ENCODE data around the gene GJB4. TPM values are rescaled to one million over a fixed set of nuclear protein-coding genes. Genes with fewer than 3 reads are reported as not detected.

The GJB4 gene
- polyA plus RNA-seq, 1 of the 3 experiments (the other 2 are of a cell fraction): not detected

- no peaks in the 10 kb centered on the region for H3K79me2 ChIP-seq (ENCODE audit: insufficient read depth)
- no peaks in the 10 kb centered on the region for H3F3A ChIP-seq (replicated peaks; ENCODE audit: insufficient read depth)
- H3K36me3 ChIP-seq (replicated peaks in 1 of 2; ENCODE audit: control insufficient read depth in 1 of 2, insufficient read depth in 2 of 2, low read length in 1 of 2): no peaks in the 10 kb centered on the region
- no peak overlapping the region for H3K27ac ChIP-seq (ENCODE audit: low read depth in 2 of 2, low read length in 1 of 2)
- no peaks in the 10 kb centered on the region for H3K9me3 ChIP-seq
- H4K20me1 ChIP-seq (ENCODE audit: insufficient read depth): no peaks in the 10 kb centered on the region
- H3K27me3 ChIP-seq (ENCODE audit: insufficient read depth): peaks cover 32% of the 10 kb centered on the region
- WGBS (ENCODE audit: low lambda C conversion rate): 96% methylated on average over 2 of the region's 2 CpGs
- no peaks in the 10 kb centered on the region for H3K9me2 ChIP-seq
- peaks cover 0 to 4% of the 10 kb centered on the region in 2 experiments; a peak in 1 of 4 replicates for H3K4me1 ChIP-seq (ENCODE audit: control insufficient read depth in 1 of 2, insufficient read depth in 2 of 2, low read depth in 1 of 2, low read length in 1 of 2)
- H2AFZ ChIP-seq (ENCODE audit: low read depth): no peak overlapping the region
- no peak overlapping the region for H3K4me2 ChIP-seq
- no peak for DNase-seq
- no peak overlapping the region for H3K9ac ChIP-seq
- TF ChIP-seq RFX5 (IDR thresholded peaks at IDR 0.05; ENCODE audit: low read length): no peak
- no peak for TF ChIP-seq ELF1 (IDR thresholded peaks at IDR 0.05)
- no peak for TF ChIP-seq POLR2AphosphoS5 (IDR thresholded peaks at IDR 0.05; ENCODE audit: low read depth, low read length)
- TF ChIP-seq REST (IDR thresholded peaks at IDR 0.05; ENCODE audit: low read depth, low read length): no peak
- TF ChIP-seq FOSL2 (IDR thresholded peaks at IDR 0.05; ENCODE audit: borderline replicate concordance, low read depth): no peak
- no peak for TF ChIP-seq EP300 (IDR thresholded peaks at IDR 0.05; ENCODE audit: borderline replicate concordance in 1 of 2, low read depth in 1 of 2, low read length in 1 of 2)
- TF ChIP-seq JUND (IDR thresholded peaks at IDR 0.05): no peak
- ChIA-PET POLR2A (no interaction called here), CTCF (interaction anchor here (0.8 to 2.3 kb wide), 4 partner anchors 9 to 1147 kb away, joined by 3 to 12 read pairs (median 5); partner anchors contain the start of gene SMIM12)
- H3K4me3 ChIP-seq (ENCODE audit: low read depth in 2 of 2, low read length in 1 of 2): no peak overlapping the region
These were observed 21.0 kb downstream of the GJB4 start for GRCh38 chr1:34780528-34780927.

- no peaks in the 10 kb centered on the region for H3K36me3 ChIP-seq (replicated peaks in 1 of 2; ENCODE audit: control insufficient read depth in 1 of 2, insufficient read depth in 2 of 2, low read length in 1 of 2)
- H3K4me1 ChIP-seq (ENCODE audit: control insufficient read depth in 1 of 2, insufficient read depth in 2 of 2, low read depth in 1 of 2, low read length in 1 of 2): peaks cover 0 to 4% of the 10 kb centered on the region in 2 experiments; a peak in 1 of 4 replicates
- no peak within 1 kb of the TSS for H3K9ac ChIP-seq
- H4K20me1 ChIP-seq (ENCODE audit: insufficient read depth): no peaks in the 10 kb centered on the region
- no peaks in the 10 kb centered on the region for H3K9me3 ChIP-seq
- no peak within 1 kb of the TSS for H3K27ac ChIP-seq (ENCODE audit: low read depth in 2 of 2, low read length in 1 of 2)
- H2AFZ ChIP-seq (ENCODE audit: low read depth): peak within 1 kb of the TSS; percentile 56; the same call in 1 of the 2 replicates
- WGBS (ENCODE audit: low lambda C conversion rate): 57% methylated on average over 5 of the region's 62 CpGs
- H3K9me2 ChIP-seq: no peaks in the 10 kb centered on the region
- H3K79me2 ChIP-seq (ENCODE audit: insufficient read depth): no peaks in the 10 kb centered on the region
- peak within 1 kb of the TSS; percentile 23 to 29; a peak in 3 of 4 replicates for H3K4me3 ChIP-seq (ENCODE audit: low read depth in 2 of 2, low read length in 1 of 2)
- peak; percentile 83 for DNase-seq
- TF ChIP-seq GABPA (IDR thresholded peaks at IDR 0.05; ENCODE audit: low read depth): no peak
- H3K4me2 ChIP-seq: peak within 1 kb of the TSS; percentile 60; the same call in 1 of the 2 replicates
- no peaks in the 10 kb centered on the region for H3F3A ChIP-seq (replicated peaks; ENCODE audit: insufficient read depth)
- CTCF ChIA-PET: interaction anchor here (0.7 to 2.3 kb wide), 7 partner anchors 9 to 1148 kb away, joined by 3 to 12 read pairs (median 3); partner anchors contain the start of gene SMIM12
- POLR2A ChIA-PET: no interaction called here
- peaks cover 32% of the 10 kb centered on the region for H3K27me3 ChIP-seq (ENCODE audit: insufficient read depth)
These were observed 21.7 kb downstream of the GJB4 start, which contains the start of gene GJB3 for GRCh38 chr1:34781071-34781843. TSS of gene GJB3 (plus strand) at chr1:34781214. CDS start at chr1:34784763, 3,549 bp downstream.
